ENCODE data around the gene TCEANC.
A peak's percentile ranks its signal among the peaks of the same experiment; 100 is the strongest.

The TCEANC gene

GRCh38 chrX:13669246-13669737 is 16.4 kb downstream of the TCEANC start (continued):
- no peak for TF ChIP-seq ZNF776 (tag by site-specific recombination; IDR thresholded peaks at IDR 0.05; ENCODE audit: borderline replicate concordance)
- no peak for TF ChIP-seq ZNF354C (tag by site-specific recombination; IDR thresholded peaks at IDR 0.05; ENCODE audit: borderline replicate concordance, low read depth)
- TF ChIP-seq SALL2 (tag by site-specific recombination; IDR thresholded peaks at IDR 0.05; ENCODE audit: borderline replicate concordance) = no peak
- TF ChIP-seq ZNF416 (tag by site-specific recombination; IDR thresholded peaks at IDR 0.05) = no peak
- peak; percentile 71 for TF ChIP-seq ZNF558 (tag by site-specific recombination; IDR thresholded peaks at IDR 0.05)
- peak; percentile 44; the same call in 1 of the 2 replicates for TF ChIP-seq ZNF184 (tag by site-specific recombination; IDR thresholded peaks at IDR 0.05)
- TF ChIP-seq MZF1 (tag by site-specific recombination; IDR thresholded peaks at IDR 0.05; ENCODE audit: borderline replicate concordance) = no peak
- peak; percentile 78 for TF ChIP-seq SP7 (tag by site-specific recombination; IDR thresholded peaks at IDR 0.05)
- no peak for TF ChIP-seq ZNF169 (tag by site-specific recombination; IDR thresholded peaks at IDR 0.05)
- no peak for TF ChIP-seq ZNF211 (tag by site-specific recombination; IDR thresholded peaks at IDR 0.05; ENCODE audit: low read depth)
- TF ChIP-seq ZNF391 (tag by site-specific recombination; IDR thresholded peaks at IDR 0.05; ENCODE audit: borderline replicate concordance, low read depth) = no peak
- no peak for TF ChIP-seq ZBTB49 (tag by site-specific recombination; IDR thresholded peaks at IDR 0.05; ENCODE audit: low read depth)
- no peak for TF ChIP-seq ZNF132 (tag by site-specific recombination; IDR thresholded peaks at IDR 0.05; ENCODE audit: borderline replicate concordance)
- TF ChIP-seq ZNF514 (tag by site-specific recombination; IDR thresholded peaks at IDR 0.05) = no peak
- peak; percentile 91 for TF ChIP-seq ATF2 (tag by site-specific recombination; IDR thresholded peaks at IDR 0.05; ENCODE audit: low read depth)
- no peak for TF ChIP-seq ZNF248 (tag by site-specific recombination; IDR thresholded peaks at IDR 0.05)
- peak; percentile 67; the same call in 1 of the 2 replicates for TF ChIP-seq ZNF580 (tag by site-specific recombination; IDR thresholded peaks at IDR 0.05)
- no peak for TF ChIP-seq ZNF394 (tag by site-specific recombination; IDR thresholded peaks at IDR 0.05; ENCODE audit: borderline replicate concordance)
- no peak for TF ChIP-seq ZNF704 (tag by site-specific recombination; IDR thresholded peaks at IDR 0.05)
- TF ChIP-seq ZNF302 (tag by site-specific recombination; IDR thresholded peaks at IDR 0.05; ENCODE audit: low read depth) = no peak
- no peak for TF ChIP-seq ZNF548 (tag by site-specific recombination; IDR thresholded peaks at IDR 0.05)
- TF ChIP-seq ZNF791 (tag by site-specific recombination; IDR thresholded peaks at IDR 0.05) = no peak
- 0 out of 2 replicates have a peak, but pooled peaks have one; percentile 56 for TF ChIP-seq HOXC10 (CRISPR knock-in tag; IDR thresholded peaks at IDR 0.05)
- TF ChIP-seq ZNF623 (tag by site-specific recombination; IDR thresholded peaks at IDR 0.05) = no peak
- no peak for TF ChIP-seq ZNF621 (tag by site-specific recombination; IDR thresholded peaks at IDR 0.05)
- no peak for TF ChIP-seq KLF9 (tag by site-specific recombination; IDR thresholded peaks at IDR 0.05; ENCODE audit: low read depth)
- TF ChIP-seq ZNF138 (tag by site-specific recombination; IDR thresholded peaks at IDR 0.05; ENCODE audit: borderline replicate concordance) = no peak
- no peak for TF ChIP-seq ZFP69B (tag by site-specific recombination; IDR thresholded peaks at IDR 0.05)
- peak; percentile 73 for TF ChIP-seq GLIS1 (tag by site-specific recombination; IDR thresholded peaks at IDR 0.05)
- TF ChIP-seq ZNF639 (tag by site-specific recombination; IDR thresholded peaks at IDR 0.05) = 0 out of 2 replicates have a peak, but pooled peaks have one; percentile 50
- TF ChIP-seq ELK4 (IDR thresholded peaks at IDR 0.05; ENCODE audit: borderline replicate concordance, low read depth, low read length) = no peak
